IMR-90 (cell line): ENCODE results near the gene CELA3A. TPM values are rescaled to one million over a fixed set of nuclear protein-coding genes. Genes with fewer than 3 reads are reported as not detected.

Source experiments
- ATAC-seq: fragments of 200-7000 bp; cut with Tn5 transposase; 2 replicates; pipeline ENCODE4 v1.9.1; 2020; ENCODE audit warnings: low read depth, mild to moderate bottlenecking, moderate library complexity
- BruUV-seq: library from RNA; stranded (reverse); fragments of 400-500 nt; replicated peaks from 2 replicates; lab custom pipeline; 2021; lab: Mats Ljungman, UMichigan
- CTCF ChIA-PET: fragments of 300-600 bp; formaldehyde crosslinking; extraction: SDS; loops from one replicate; lab custom pipeline; 2021; ENCODE audit warnings: antibody characterized with exemption; lab: Yijun Ruan, JAX
- POLR2A ChIA-PET: fragments of 300-600 bp; sonication (Branson Sonifier 250); formaldehyde crosslinking; loops from one replicate; lab custom pipeline; 2022; ENCODE audit warnings: antibody characterized with exemption; ENCODE audit not compliant: unreplicated experiment; lab: Charles Lee
- DNase-seq: peaks from one replicate; pipeline ENCODE4 v3.0.0; 2013
- H2AFZ ChIP-seq: replicated peaks from 2 replicates; pipeline ENCODE3; 2013; ENCODE audit warnings: low read length, mild to moderate bottlenecking; ENCODE audit not compliant: poor library complexity
- H2AK5ac ChIP-seq: 2 replicates; pipeline ENCODE4 v1.6.1; 2013; ENCODE audit warnings: low read depth, low read length, inconsistent platforms
- H2AK9ac ChIP-seq: replicated peaks from 2 replicates; pipeline ENCODE3; 2013; ENCODE audit warnings: mild to moderate bottlenecking, low read depth, low read length, moderate library complexity; ENCODE audit not compliant: poor library complexity
- H2BK120ac ChIP-seq: 2 replicates; pipeline ENCODE4 v1.6.1; 2013; ENCODE audit warnings: low read depth, low read length, inconsistent platforms
- H2BK15ac ChIP-seq: 3 replicates; pipeline ENCODE4 v1.6.1; 2013; ENCODE audit warnings: low read depth, low read length, inconsistent platforms
- H2BK20ac ChIP-seq: 2 replicates; pipeline ENCODE4 v1.6.1; 2013; ENCODE audit warnings: low read depth, mild to moderate bottlenecking, inconsistent platforms, low read length, moderate library complexity
- H2BK5ac ChIP-seq: 2 replicates; pipeline ENCODE4 v1.6.1; 2013; ENCODE audit warnings: mild to moderate bottlenecking, low read depth, low read length, inconsistent platforms; ENCODE audit not compliant: poor library complexity, severe bottlenecking
- H3K14ac ChIP-seq: replicated peaks from 2 replicates; pipeline ENCODE4 v1.6.1; 2013; ENCODE audit warnings: low read depth, low read length, inconsistent platforms
- H3K18ac ChIP-seq: 2 replicates; pipeline ENCODE4 v1.6.1; 2013; ENCODE audit warnings: low read depth, low read length, control low read depth
- H3K23ac ChIP-seq: 2 replicates; pipeline ENCODE4 v1.6.1; 2013; ENCODE audit warnings: low read depth, low read length, inconsistent platforms
- H3K27ac ChIP-seq: 2 replicates; pipeline ENCODE4 v1.5.1; 2013; ENCODE audit warnings: mild to moderate bottlenecking, control low read depth, low read length; ENCODE audit not compliant: insufficient read depth
- H3K27me3 ChIP-seq: 2 replicates; pipeline ENCODE4 v1.6.1; 2013; ENCODE audit warnings: low read length; ENCODE audit not compliant: control insufficient read depth, insufficient read depth
- H3K36me3 ChIP-seq: 2 replicates; pipeline ENCODE4 v1.6.1; 2013; ENCODE audit warnings: low read length, mixed read lengths; ENCODE audit not compliant: control insufficient read depth, insufficient read depth
- H3K4ac ChIP-seq: 2 replicates; pipeline ENCODE4 v1.6.1; 2013; ENCODE audit warnings: low read depth, low read length, inconsistent platforms
- H3K4me1 ChIP-seq: 2 replicates; pipeline ENCODE4 v1.6.1; 2013; ENCODE audit warnings: low read length, mixed read lengths; ENCODE audit not compliant: control insufficient read depth, insufficient read depth
- H3K4me2 ChIP-seq: 2 replicates; pipeline ENCODE4 v1.6.1; 2013; ENCODE audit warnings: low read depth, mild to moderate bottlenecking, control low read depth, low read length, moderate library complexity
- H3K4me3 ChIP-seq: 2 replicates; pipeline ENCODE4 v1.5.1; 2013; ENCODE audit warnings: low read depth, mild to moderate bottlenecking, control low read depth, low read length, moderate library complexity; ENCODE audit not compliant: insufficient read depth
- H3K56ac ChIP-seq: 2 replicates; pipeline ENCODE4 v1.6.1; 2013; ENCODE audit warnings: low read length, inconsistent platforms; ENCODE audit not compliant: insufficient read depth; ENCODE audit errors: extremely low read depth
- H3K79me1 ChIP-seq, 2 experiments: 2 replicates each; pipeline ENCODE4 v1.6.1; 2013; ENCODE audit warnings: low read length in 2 of 2, inconsistent platforms in 1 of 2, low read depth in 1 of 2
- H3K9ac ChIP-seq: 2 replicates; pipeline ENCODE4 v1.6.1; 2013; ENCODE audit warnings: low read depth, low read length, control low read depth
- H3K9me1 ChIP-seq: 2 replicates; pipeline ENCODE4 v1.6.1; 2013; ENCODE audit warnings: low read length, inconsistent platforms; ENCODE audit not compliant: insufficient read depth
- H3K9me3 ChIP-seq: 2 replicates; pipeline ENCODE4 v1.6.1; 2013; ENCODE audit warnings: low read length; ENCODE audit not compliant: control insufficient read depth, insufficient read depth
- H4K20me1 ChIP-seq: 2 replicates; pipeline ENCODE4 v1.6.1; 2013; ENCODE audit warnings: low read length, inconsistent platforms; ENCODE audit not compliant: insufficient read depth
- H4K5ac ChIP-seq: 2 replicates; pipeline ENCODE4 v1.6.1; 2013; ENCODE audit warnings: mild to moderate bottlenecking, low read depth, low read length, control low read depth
- H4K8ac ChIP-seq, 2 experiments: 2 replicates each; pipeline ENCODE4 v1.6.1; 2013; ENCODE audit warnings: low read depth in 2 of 2, low read length in 2 of 2, control low read depth in 1 of 2, inconsistent platforms in 1 of 2
- H4K91ac ChIP-seq: 2 replicates; pipeline ENCODE4 v1.6.1; 2013; ENCODE audit warnings: low read depth, low read length, inconsistent platforms; ENCODE audit not compliant: insufficient read depth
- BHLHE40 ChIP-seq: fragments of 150-350 bp; IDR thresholded peaks from 2 replicates; pipeline ENCODE4 v1.6.1; 2016; ENCODE audit warnings: mild to moderate bottlenecking, low read depth, low read length
- CEBPB ChIP-seq: IDR thresholded peaks from 2 replicates; pipeline ENCODE4 v1.6.1; 2012; ENCODE audit warnings: low read depth, low read length, improper control_type of control experiment
- CHD1 ChIP-seq: IDR thresholded peaks from 2 replicates; pipeline ENCODE4 v1.6.1; 2012; ENCODE audit warnings: low read depth, low read length, improper control_type of control experiment
- CTCF ChIP-seq: conservative IDR thresholded peaks from 2 replicates; pipeline ENCODE4 v1.5.1; 2012; ENCODE audit warnings: mild to moderate bottlenecking, low read depth, low read length, improper control_type of control experiment
- ELK1 ChIP-seq: fragments of 150-350 bp; IDR thresholded peaks from 2 replicates; pipeline ENCODE4 v1.6.1; 2016; ENCODE audit warnings: low read depth, mild to moderate bottlenecking, low read length, moderate library complexity, borderline replicate concordance
- FOS ChIP-seq: fragments of 150-350 bp; IDR thresholded peaks from 2 replicates; pipeline ENCODE4 v1.6.1; 2016; ENCODE audit warnings: low read depth, low read length
- MAFK ChIP-seq: IDR thresholded peaks from 2 replicates; pipeline ENCODE4 v1.6.1; 2012; ENCODE audit warnings: low read depth, low read length, improper control_type of control experiment
- MAZ ChIP-seq: IDR thresholded peaks from 2 replicates; pipeline ENCODE4 v1.6.1; 2012; ENCODE audit warnings: low read depth, mild to moderate bottlenecking, low read length, improper control_type of control experiment, moderate library complexity, borderline replicate concordance
- MXI1 ChIP-seq: IDR thresholded peaks from 2 replicates; pipeline ENCODE4 v1.6.1; 2012; ENCODE audit warnings: low read depth, mild to moderate bottlenecking, low read length, moderate library complexity, borderline replicate concordance
- NFE2L2 ChIP-seq: fragments of 150-350 bp; IDR thresholded peaks from 2 replicates; pipeline ENCODE4 v1.6.1; 2016; ENCODE audit warnings: low read depth, mild to moderate bottlenecking, low read length
- POLR2A ChIP-seq: IDR thresholded peaks from 2 replicates; pipeline ENCODE4 v1.6.1; 2012; ENCODE audit warnings: mild to moderate bottlenecking, low read depth, low read length
- RAD21 ChIP-seq: IDR thresholded peaks from 2 replicates; pipeline ENCODE4 v1.6.1; 2012; ENCODE audit warnings: low read length, improper control_type of control experiment
- RCOR1 ChIP-seq: IDR thresholded peaks from 2 replicates; pipeline ENCODE4 v1.6.1; 2012; ENCODE audit warnings: mild to moderate bottlenecking, low read length, improper control_type of control experiment; ENCODE audit not compliant: insufficient replicate concordance
- RFX5 ChIP-seq: IDR thresholded peaks from 2 replicates; pipeline ENCODE4 v1.8.0; 2012; ENCODE audit warnings: low read depth, mild to moderate bottlenecking, low read length, moderate library complexity
- SMC3 ChIP-seq: fragments of 150-350 bp; IDR thresholded peaks from 2 replicates; pipeline ENCODE4 v1.6.1; 2016; ENCODE audit warnings: low read depth, mild to moderate bottlenecking, antibody characterized with exemption, low read length, moderate library complexity
- USF2 ChIP-seq: fragments of 150-350 bp; IDR thresholded peaks from 2 replicates; pipeline ENCODE4 v1.6.1; 2017; ENCODE audit warnings: mild to moderate bottlenecking, antibody characterized with exemption, low read length, low read depth
- WGBS, 2 experiments: methylation state at CpG; one replicate each; pipeline versions ENCODE4 v1.1.5 to v1.1.7; 2013; ENCODE audit warnings: missing lambda C conversion rate in 2 of 2; ENCODE audit not compliant: insufficient read length in 1 of 2; ENCODE audit errors: extremely low coverage in 2 of 2; 5-methylcytosine and 5-hydroxymethylcytosine counted together
- dilution Hi-C: fragments of 300-500 bp; cut with HindIII; formaldehyde crosslinking; loops from one replicate; pipeline ENCODE4 v1.14.3; 2018; ENCODE audit warnings: low sequenced_read_pairs; ENCODE audit not compliant: unreplicated experiment
- in situ Hi-C: fragments of 300-500 bp; cut with MboI; formaldehyde crosslinking; loops from 3 replicates; pipeline ENCODE4 v1.14.3; 2019; ENCODE audit warnings: low sequenced_read_pairs, inconsistent platforms, mixed read lengths
- intact Hi-C: fragments of 100-400 bp; cut with micrococcal nuclease; formaldehyde crosslinking; loops from 2 replicates; pipeline ENCODE4 v1.10.0; 2022
- polyA plus RNA-seq, 3 experiments: library from polyadenylated mRNA; depleted of rRNA; stranded (reverse); fragments of >200 nt; gene quantifications; 2 replicates each; pipeline ENCODE4 v1.2.3, GENCODE V29; 2012; ENCODE audit warnings: low replicate concordance in 1 of 3
- total RNA-seq: library from RNA; depleted of rRNA; stranded (reverse); fragments of >200 nt; gene quantifications from 2 replicates; pipeline ENCODE4 v1.2.3, GENCODE V29; 2012

CELA3A gene
- total and polyA plus RNA-seq, 2 of the 4 experiments (the other 2 are of a cell fraction), result not detected

- Histone ChIP-seq H3K14ac (no peak overlapping the region), H2AK9ac (no peak overlapping the region), H3K4me1 (peaks cover 8% of the 10 kb centered on the region), H3K79me1 (peaks cover 0 to 11% of the 10 kb centered on the region in 2 experiments; a peak in 1 of 4 replicates), H3K9me3 (no peaks in the 10 kb centered on the region), H2AK5ac (no peak overlapping the region), H3K36me3 (peaks cover 9% of the 10 kb centered on the region), H4K8ac (no peak overlapping the region), H3K23ac (no peak overlapping the region), H2BK15ac (no peak overlapping the region), H3K56ac (no peak overlapping the region), H2BK20ac (no peak overlapping the region), H3K4ac (no peak overlapping the region), H2BK120ac (no peak overlapping the region), H3K4me2 (no peak overlapping the region), H4K91ac (no peak overlapping the region), H3K9ac (no peak overlapping the region), H3K27ac (no peak overlapping the region), H4K5ac (no peak overlapping the region), H3K27me3 (no peaks in the 10 kb centered on the region), H3K18ac (no peak overlapping the region), H3K4me3 (no peak overlapping the region), H2AFZ (no peak overlapping the region), H3K9me1 (peaks cover 5% of the 10 kb centered on the region; the same call in 1 of the 2 replicates), H2BK5ac (peak overlapping the region; percentile 17), H4K20me1 (peaks cover 94% of the 10 kb centered on the region)
- in situ Hi-C loops (no loop called here), intact Hi-C loops (no loop called here), dilution Hi-C loops (no loop called here)
- ChIA-PET POLR2A (no interaction called here), CTCF (no interaction called here)
- 100% methylated on average over 4 of the region's 10 CpGs; no CpG with 5 or more reads in 1 of the 2 experiments for WGBS, 2 experiments
- TF ChIP-seq POLR2A (no peak), CHD1 (no peak), USF2 (no peak), BHLHE40 (no peak), MXI1 (no peak), CTCF (no peak), NFE2L2 (no peak), MAFK (no peak), SMC3 (no peak), ELK1 (no peak), RAD21 (no peak), RFX5 (no peak), RCOR1 (no peak), CEBPB (no peak), MAZ (no peak), FOS (no peak)
- no peak for DNase-seq
- ATAC-seq, result no peak
- BruUV-seq, result no TSS peak
Measured at GRCh38 chr1:22057861-22058260, 56.4 kb downstream of the CELA3A start.
